HepG2 (cell line): Measurements from ENCODE around the gene MADD. TPM values are rescaled to one million over a fixed set of nuclear protein-coding genes. Genes with fewer than 3 reads are reported as not detected.

Experiments
- ARNTL ChIP-seq: sonication (generic); formaldehyde crosslinking; IDR thresholded peaks from 2 replicates; pipeline ENCODE4 v1.4.0; 2020; ENCODE audit warnings: mild to moderate bottlenecking, missing genetic modification reagents
- GATAD1 ChIP-seq: IDR thresholded peaks from 2 replicates; pipeline ENCODE4 v1.6.1; 2016; ENCODE audit warnings: missing genetic modification reagents, missing compliant biosample characterization
- MAZ ChIP-seq, 2 experiments: sonication (generic) in 1 of 2; formaldehyde crosslinking in 1 of 2; IDR thresholded peaks; 2 replicates each; pipeline versions ENCODE4 v1.5.0 to v1.6.1; 2012 to 2020; ENCODE audit warnings: low read depth in 2 of 2, mild to moderate bottlenecking in 2 of 2, borderline replicate concordance in 1 of 2, improper control_type of control experiment in 1 of 2, low read length in 1 of 2, missing genetic modification reagents in 1 of 2, moderate library complexity in 1 of 2
- MEIS1 ChIP-seq: sonication (generic); formaldehyde crosslinking; IDR thresholded peaks from 2 replicates; pipeline ENCODE4 v1.9.0; 2021; ENCODE audit warnings: mild to moderate bottlenecking, missing genetic modification reagents, moderate library complexity, borderline replicate concordance
- ONECUT2 ChIP-seq: sonication (generic); formaldehyde crosslinking; IDR thresholded peaks from 2 replicates; pipeline ENCODE4 v1.4.0; 2020; ENCODE audit warnings: missing genetic modification reagents
- PCBP2 ChIP-seq: fragments of 200-400 bp; formaldehyde crosslinking; optimal IDR thresholded peaks from 2 replicates; pipeline ENCODE3; 2018; ENCODE audit warnings: low read length, low read depth; ENCODE audit not compliant: poor library complexity, severe bottlenecking
- PHF20 ChIP-seq: sonication (generic); formaldehyde crosslinking; IDR thresholded peaks from 2 replicates; pipeline ENCODE4 v1.5.0; 2020; ENCODE audit warnings: mild to moderate bottlenecking, missing genetic modification reagents
- RARA ChIP-seq: IDR thresholded peaks from 2 replicates; pipeline ENCODE4 v1.6.1; 2016; ENCODE audit warnings: missing genetic modification reagents, missing compliant biosample characterization
- RARG ChIP-seq: sonication (generic); formaldehyde crosslinking; IDR thresholded peaks from 2 replicates; pipeline ENCODE4 v1.4.0; 2020; ENCODE audit warnings: low read depth, mild to moderate bottlenecking, missing genetic modification reagents
- RBAK ChIP-seq: sonication (generic); formaldehyde crosslinking; IDR thresholded peaks from 2 replicates; pipeline ENCODE4 v1.5.1; 2020; ENCODE audit warnings: mild to moderate bottlenecking, missing genetic modification reagents
- SETDB1 ChIP-seq: sonication (generic); formaldehyde crosslinking; IDR thresholded peaks from 2 replicates; pipeline ENCODE4 v1.5.1; 2020; ENCODE audit warnings: missing genetic modification reagents, mild to moderate bottlenecking, borderline replicate concordance
- SMAD9 ChIP-seq: sonication (generic); formaldehyde crosslinking; IDR thresholded peaks from 2 replicates; pipeline ENCODE4 v1.5.1; 2020; ENCODE audit warnings: mild to moderate bottlenecking, missing genetic modification reagents
- TBX3 ChIP-seq: fragments of 450-650 bp; IDR thresholded peaks from 2 replicates; pipeline ENCODE4 v1.6.1; 2017; ENCODE audit warnings: antibody characterized with exemption, mild to moderate bottlenecking, inconsistent platforms, borderline replicate concordance
- YY1 ChIP-seq: IDR thresholded peaks from 2 replicates; pipeline ENCODE4 v1.6.1; 2011; ENCODE audit warnings: low read length, low read depth, moderate library complexity, mild to moderate bottlenecking; ENCODE audit not compliant: insufficient read depth, insufficient replicate concordance
- ZBTB42 ChIP-seq: sonication (generic); formaldehyde crosslinking; IDR thresholded peaks from 2 replicates; pipeline ENCODE4 v1.5.0; 2020; ENCODE audit warnings: mild to moderate bottlenecking, missing genetic modification reagents
- ZNF530 ChIP-seq: sonication (generic); formaldehyde crosslinking; IDR thresholded peaks from 2 replicates; pipeline ENCODE4 v1.5.0; 2020; ENCODE audit warnings: low read depth, mild to moderate bottlenecking, missing genetic modification reagents
- ZNF761 ChIP-seq: sonication (generic); formaldehyde crosslinking; conservative IDR thresholded peaks from 2 replicates; pipeline ENCODE4 v1.4.0; 2020; ENCODE audit warnings: mild to moderate bottlenecking, missing genetic modification reagents
- ZNF790 ChIP-seq: sonication (generic); formaldehyde crosslinking; IDR thresholded peaks from 2 replicates; pipeline ENCODE4 v1.8.0; 2022; ENCODE audit warnings: missing genetic modification reagents, mild to moderate bottlenecking, borderline replicate concordance
- polyA plus RNA-seq, 8 experiments: library from polyadenylated mRNA; depleted of rRNA in 3 of 8; stranded (reverse) in 7 of 8; unstranded in 1 of 8; fragments of >200 nt; fragmentation: Illumina TruSeq in 4 of 8; extraction: Trizol in 4 of 8; gene quantifications; 2 replicates each; pipeline versions ENCODE4 v1.2.1 to v1.2.3, GENCODE V29; 2011 to 2016; ENCODE audit warnings: low read depth in 4 of 8, missing spikeins in 1 of 8, mixed read lengths in 1 of 8; ENCODE audit not compliant: insufficient read depth in 1 of 8
- total RNA-seq, 5 experiments: library from RNA; depleted of rRNA; stranded (reverse); fragments of >200 nt; fragmentation: Illumina TruSeq; extraction: Trizol; gene quantifications; 2 replicates each; pipeline ENCODE4 v1.2.3, GENCODE V29; 2016; ENCODE audit warnings: low read depth in 1 of 5
- TF ChIP-seq, protein P1 (sequence below): IDR thresholded peaks from 2 replicates; pipeline ENCODE4 v1.6.1; 2016; ENCODE audit warnings: missing compliant biosample characterization, missing genetic modification reagents, borderline replicate concordance
- TF ChIP-seq, protein P2 (sequence below): sonication (generic); formaldehyde crosslinking; conservative IDR thresholded peaks from 2 replicates; pipeline ENCODE4 v1.8.0; 2022; ENCODE audit warnings: mild to moderate bottlenecking, moderate library complexity, missing genetic modification reagents
- TF ChIP-seq, protein P3 (sequence below): sonication (generic); formaldehyde crosslinking; IDR thresholded peaks from 2 replicates; pipeline ENCODE4 v1.4.0; 2020; ENCODE audit warnings: mild to moderate bottlenecking, missing genetic modification reagents, borderline replicate concordance

Gene MADD
- total and polyA plus RNA-seq, 2 of the 13 experiments (the other 11 are each of a cell fraction or from before 2014, with no cell fraction given): 18.0 to 29.2 TPM

GRCh38 chr11:47248664-47249377 lies 21.1 kb upstream of the MADD start, which contains the start of gene ACP2 (continued):
- TF ChIP-seq RARA (CRISPR knock-in tag) (peak; percentile 56), RBAK (CRISPR knock-in tag) (no peak), ZNF530 (CRISPR knock-in tag) (no peak), GATAD1 (peak; percentile 95), ZBTB42 (peak; percentile 50; the same call in 1 of the 2 replicates), SETDB1 (no peak), ZNF761 (CRISPR knock-in tag) (peak; percentile 90), PHF20 (CRISPR knock-in tag) (peak; percentile 86), YY1 (peak; percentile 100), MAZ (IDR thresholded peaks at IDR 0.05; ENCODE audit: borderline replicate concordance, low read depth, low read length) (no peak; the same call in 1 of the 2 replicates), MAZ (CRISPR knock-in tag; IDR thresholded peaks at IDR 0.05; ENCODE audit: low read depth) (peak; percentile 87), ZNF790 (CRISPR knock-in tag) (no peak), PCBP2 (no peak), SMAD9 (CRISPR knock-in tag) (0 out of 2 replicates have a peak, but pooled peaks have one; percentile 68), ONECUT2 (CRISPR knock-in tag) (no peak; the same call in 1 of the 2 replicates), ARNTL (CRISPR knock-in tag) (peak; percentile 52; the same call in 1 of the 2 replicates), RARG (CRISPR knock-in tag) (no peak), TBX3 (peak; percentile 9; the same call in 1 of the 2 replicates), MEIS1 (CRISPR knock-in tag) (peak; percentile 72)
- TF ChIP-seq, protein P1, sequence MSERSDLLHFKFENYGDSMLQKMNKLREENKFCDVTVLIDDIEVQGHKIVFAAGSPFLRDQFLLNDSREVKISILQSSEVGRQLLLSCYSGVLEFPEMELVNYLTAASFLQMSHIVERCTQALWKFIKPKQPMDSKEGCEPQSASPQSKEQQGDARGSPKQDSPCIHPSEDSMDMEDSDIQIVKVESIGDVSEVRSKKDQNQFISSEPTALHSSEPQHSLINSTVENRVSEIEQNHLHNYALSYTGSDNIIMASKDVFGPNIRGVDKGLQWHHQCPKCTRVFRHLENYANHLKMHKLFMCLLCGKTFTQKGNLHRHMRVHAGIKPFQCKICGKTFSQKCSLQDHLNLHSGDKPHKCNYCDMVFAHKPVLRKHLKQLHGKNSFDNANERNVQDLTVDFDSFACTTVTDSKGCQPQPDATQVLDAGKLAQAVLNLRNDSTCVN (CRISPR knock-in tag): peak; percentile 76
- TF ChIP-seq, protein P2, sequence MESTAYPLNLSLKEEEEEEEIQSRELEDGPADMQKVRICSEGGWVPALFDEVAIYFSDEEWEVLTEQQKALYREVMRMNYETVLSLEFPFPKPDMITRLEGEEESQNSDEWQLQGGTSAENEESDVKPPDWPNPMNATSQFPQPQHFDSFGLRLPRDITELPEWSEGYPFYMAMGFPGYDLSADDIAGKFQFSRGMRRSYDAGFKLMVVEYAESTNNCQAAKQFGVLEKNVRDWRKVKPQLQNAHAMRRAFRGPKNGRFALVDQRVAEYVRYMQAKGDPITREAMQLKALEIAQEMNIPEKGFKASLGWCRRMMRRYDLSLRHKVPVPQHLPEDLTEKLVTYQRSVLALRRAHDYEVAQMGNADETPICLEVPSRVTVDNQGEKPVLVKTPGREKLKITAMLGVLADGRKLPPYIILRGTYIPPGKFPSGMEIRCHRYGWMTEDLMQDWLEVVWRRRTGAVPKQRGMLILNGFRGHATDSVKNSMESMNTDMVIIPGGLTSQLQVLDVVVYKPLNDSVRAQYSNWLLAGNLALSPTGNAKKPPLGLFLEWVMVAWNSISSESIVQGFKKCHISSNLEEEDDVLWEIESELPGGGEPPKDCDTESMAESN (CRISPR knock-in tag): peak; percentile 88
- TF ChIP-seq, protein P3, sequence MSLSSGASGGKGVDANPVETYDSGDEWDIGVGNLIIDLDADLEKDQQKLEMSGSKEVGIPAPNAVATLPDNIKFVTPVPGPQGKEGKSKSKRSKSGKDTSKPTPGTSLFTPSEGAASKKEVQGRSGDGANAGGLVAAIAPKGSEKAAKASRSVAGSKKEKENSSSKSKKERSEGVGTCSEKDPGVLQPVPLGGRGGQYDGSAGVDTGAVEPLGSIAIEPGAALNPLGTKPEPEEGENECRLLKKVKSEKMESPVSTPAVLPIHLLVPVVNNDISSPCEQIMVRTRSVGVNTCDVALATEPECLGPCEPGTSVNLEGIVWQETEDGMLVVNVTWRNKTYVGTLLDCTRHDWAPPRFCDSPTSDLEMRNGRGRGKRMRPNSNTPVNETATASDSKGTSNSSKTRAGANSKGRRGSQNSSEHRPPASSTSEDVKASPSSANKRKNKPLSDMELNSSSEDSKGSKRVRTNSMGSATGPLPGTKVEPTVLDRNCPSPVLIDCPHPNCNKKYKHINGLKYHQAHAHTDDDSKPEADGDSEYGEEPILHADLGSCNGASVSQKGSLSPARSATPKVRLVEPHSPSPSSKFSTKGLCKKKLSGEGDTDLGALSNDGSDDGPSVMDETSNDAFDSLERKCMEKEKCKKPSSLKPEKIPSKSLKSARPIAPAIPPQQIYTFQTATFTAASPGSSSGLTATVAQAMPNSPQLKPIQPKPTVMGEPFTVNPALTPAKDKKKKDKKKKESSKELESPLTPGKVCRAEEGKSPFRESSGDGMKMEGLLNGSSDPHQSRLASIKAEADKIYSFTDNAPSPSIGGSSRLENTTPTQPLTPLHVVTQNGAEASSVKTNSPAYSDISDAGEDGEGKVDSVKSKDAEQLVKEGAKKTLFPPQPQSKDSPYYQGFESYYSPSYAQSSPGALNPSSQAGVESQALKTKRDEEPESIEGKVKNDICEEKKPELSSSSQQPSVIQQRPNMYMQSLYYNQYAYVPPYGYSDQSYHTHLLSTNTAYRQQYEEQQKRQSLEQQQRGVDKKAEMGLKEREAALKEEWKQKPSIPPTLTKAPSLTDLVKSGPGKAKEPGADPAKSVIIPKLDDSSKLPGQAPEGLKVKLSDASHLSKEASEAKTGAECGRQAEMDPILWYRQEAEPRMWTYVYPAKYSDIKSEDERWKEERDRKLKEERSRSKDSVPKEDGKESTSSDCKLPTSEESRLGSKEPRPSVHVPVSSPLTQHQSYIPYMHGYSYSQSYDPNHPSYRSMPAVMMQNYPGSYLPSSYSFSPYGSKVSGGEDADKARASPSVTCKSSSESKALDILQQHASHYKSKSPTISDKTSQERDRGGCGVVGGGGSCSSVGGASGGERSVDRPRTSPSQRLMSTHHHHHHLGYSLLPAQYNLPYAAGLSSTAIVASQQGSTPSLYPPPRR (CRISPR knock-in tag): peak; percentile 14
